SK-N-SH treated with all-trans-retinoic acid at 6 μM for 48 hours (cell line): ENCODE data around the gene NRN1.

ENCODE experiments used
- ARNTL ChIP-seq: fragments of 450-650 bp; formaldehyde crosslinking; IDR thresholded peaks from 2 replicates; pipeline ENCODE4 v1.5.0; 2020; ENCODE audit warnings: low read depth, mild to moderate bottlenecking, moderate library complexity, borderline replicate concordance
- CSRNP3 ChIP-seq: fragments of 250-450 bp; sonication (Bioruptor Pico); IDR thresholded peaks from 2 replicates; pipeline ENCODE4 v1.5.1; 2021; ENCODE audit warnings: mild to moderate bottlenecking, moderate library complexity
- GLIS3 ChIP-seq: fragments of 250-450 bp; sonication (Bioruptor Pico); IDR thresholded peaks from 2 replicates; pipeline ENCODE4 v1.5.0; 2020; ENCODE audit warnings: mild to moderate bottlenecking, moderate library complexity
- ISL1 ChIP-seq: fragments of 250-450 bp; sonication (Bioruptor Pico); IDR thresholded peaks from 2 replicates; pipeline ENCODE4 v2.1.2; 2022; ENCODE audit warnings: mild to moderate bottlenecking, moderate library complexity
- PATZ1 ChIP-seq: fragments of 250-450 bp; sonication (Bioruptor Pico); IDR thresholded peaks from 2 replicates; pipeline ENCODE4 v1.8.0; 2020; ENCODE audit warnings: mild to moderate bottlenecking, moderate library complexity, borderline replicate concordance
- RARB ChIP-seq: fragments of 250-450 bp; sonication (Bioruptor Pico); IDR thresholded peaks from 2 replicates; pipeline ENCODE4 v1.8.0; 2021; ENCODE audit warnings: mild to moderate bottlenecking, moderate library complexity
- ZNF70 ChIP-seq: fragments of 450-650 bp; formaldehyde crosslinking; IDR thresholded peaks from 2 replicates; pipeline ENCODE4 v1.5.0; 2020; ENCODE audit warnings: mild to moderate bottlenecking, moderate library complexity

- TF ChIP-seq PATZ1 (CRISPR knock-in tag) (no peak), ZNF70 (no peak), ARNTL (no peak), RARB (CRISPR knock-in tag) (no peak), CSRNP3 (no peak), ISL1 (no peak), GLIS3 (CRISPR knock-in tag) (no peak)
Observed at GRCh38 chr6:5995658-5995948, 11.1 kb downstream of the NRN1 start.
